GM21576 (cell line): ENCODE measurements around the gene LYRM1.

ENCODE experiments used
- ATAC-seq: cut with Tn5 transposase; IDR thresholded peaks from one replicate; pipeline ENCODE4 v1.9.1; 2021; ENCODE audit warnings: mild to moderate bottlenecking, moderate library complexity; ENCODE audit not compliant: unreplicated experiment

Gene LYRM1

GRCh38 chr16:20871941-20872815, 28.4 kb upstream of the LYRM1 start:
- no peak for ATAC-seq

- ATAC-seq, result no peak
Measured at GRCh38 chr16:20873331-20873730, 27.2 kb upstream of the LYRM1 start.

- no peak for ATAC-seq
Measured at GRCh38 chr16:20874088-20874581, 26.4 kb upstream of the LYRM1 start.

- ATAC-seq, result no peak
Measured at GRCh38 chr16:20875355-20875650, 25.3 kb upstream of the LYRM1 start.

DNA sequence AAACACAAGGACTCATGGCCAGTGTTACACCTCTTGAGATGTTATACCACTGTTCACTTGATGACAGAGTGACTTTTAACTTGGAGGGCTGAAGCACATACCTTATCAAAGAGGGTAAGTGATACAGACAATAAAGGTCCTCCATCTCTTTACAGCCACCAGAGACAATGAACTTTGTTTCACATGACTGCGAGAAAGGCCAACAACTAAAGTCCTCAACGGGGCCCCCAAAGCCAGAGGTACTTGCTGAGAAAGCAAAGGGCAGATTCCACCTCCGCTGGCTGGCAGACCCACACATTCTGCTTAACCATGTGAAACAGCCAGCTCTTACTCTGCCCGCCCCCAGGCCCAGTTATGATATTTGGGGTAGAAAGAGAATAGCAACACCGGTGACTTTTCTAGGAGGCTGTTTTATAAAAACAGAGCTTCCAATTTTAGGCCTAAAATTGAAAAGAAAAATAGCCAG, 21.9 kb upstream of the LYRM1 start:
- no peak for ATAC-seq

DNA sequence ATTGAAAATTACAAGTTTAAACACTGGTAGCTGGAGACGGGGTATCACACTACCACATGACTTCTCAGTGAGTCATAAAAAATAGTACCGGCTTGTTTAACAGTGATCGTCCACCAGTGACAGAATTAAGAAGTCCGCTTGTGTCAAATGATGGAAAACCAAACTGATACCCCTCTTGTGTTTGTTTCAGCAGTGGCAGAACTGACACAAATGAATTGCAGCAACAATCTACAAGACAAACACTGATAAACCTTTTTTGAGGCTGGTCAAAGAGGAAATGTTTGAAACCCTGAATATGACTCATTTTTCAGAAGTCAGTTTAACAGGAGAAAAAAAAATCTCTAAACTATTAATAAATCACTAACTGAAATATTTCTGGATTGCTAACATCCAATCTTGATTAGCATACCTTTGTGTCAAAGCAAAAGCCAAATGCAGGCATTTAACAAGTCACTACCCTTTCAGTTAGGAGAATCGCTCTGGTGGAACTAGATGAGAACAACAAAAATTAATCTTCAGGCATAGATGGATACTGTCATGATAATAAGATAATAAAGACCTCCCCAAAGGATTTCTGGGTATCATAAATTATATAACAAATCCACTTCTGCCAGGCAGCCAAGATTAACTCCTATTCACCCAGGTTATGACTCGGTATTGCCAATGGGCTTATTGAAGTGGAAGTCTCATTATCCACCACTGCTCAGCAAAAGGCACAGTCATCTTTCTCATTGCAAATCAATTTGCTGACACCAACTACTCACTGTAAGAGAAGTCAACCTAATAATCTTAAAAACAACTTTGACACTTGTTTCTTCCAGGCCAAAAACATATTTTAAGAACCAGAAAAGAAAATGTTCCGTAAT, 21.2 kb upstream of the LYRM1 start:
- ATAC-seq, result peak; percentile 33

- no peak for ATAC-seq
Measured at GRCh38 chr16:20880867-20881502, 19.6 kb upstream of the LYRM1 start.

- ATAC-seq, result no peak
Measured at GRCh38 chr16:20881503-20881878, 19.1 kb upstream of the LYRM1 start.

DNA sequence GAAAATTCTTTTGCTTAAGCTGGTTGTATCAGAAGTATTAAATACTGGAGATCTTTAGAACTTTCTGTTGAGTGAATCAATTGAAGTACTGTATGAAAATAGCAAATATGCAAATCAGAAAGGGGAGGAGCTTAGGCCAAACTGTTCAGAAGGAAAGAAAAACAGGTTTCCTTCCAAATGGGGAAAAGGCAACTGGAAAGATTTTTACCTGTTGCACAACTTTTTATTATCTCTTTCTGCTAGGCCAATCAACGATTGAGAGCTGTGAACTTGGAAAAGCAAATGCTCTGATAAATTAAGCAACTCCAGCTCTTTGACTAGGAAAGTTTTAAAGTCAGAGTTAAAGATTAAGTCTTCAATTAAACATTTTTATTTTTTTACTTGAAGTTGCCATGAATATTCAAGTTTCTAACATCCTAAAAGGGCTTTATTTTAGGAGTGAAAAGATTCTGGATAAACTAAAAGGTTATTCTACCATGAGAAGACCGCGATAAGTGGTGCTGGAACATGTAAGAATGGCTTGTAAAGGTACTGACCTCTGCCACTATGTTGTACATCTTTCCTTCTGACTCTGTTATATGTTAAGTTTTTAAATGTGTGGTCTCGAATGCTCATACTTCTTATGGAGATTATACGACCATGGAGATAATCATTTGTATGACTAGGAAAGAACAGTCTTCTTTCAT, 16.9 kb upstream of the LYRM1 start:
- no peak for ATAC-seq

GRCh38 chr16:20884240-20884556, 16.4 kb upstream of the LYRM1 start:
- no peak for ATAC-seq

- ATAC-seq, result no peak
Measured at GRCh38 chr16:20886320-20886719, 14.3 kb upstream of the LYRM1 start.

- no peak for ATAC-seq
Measured at GRCh38 chr16:20887207-20887606, 13.4 kb upstream of the LYRM1 start.

DNA sequence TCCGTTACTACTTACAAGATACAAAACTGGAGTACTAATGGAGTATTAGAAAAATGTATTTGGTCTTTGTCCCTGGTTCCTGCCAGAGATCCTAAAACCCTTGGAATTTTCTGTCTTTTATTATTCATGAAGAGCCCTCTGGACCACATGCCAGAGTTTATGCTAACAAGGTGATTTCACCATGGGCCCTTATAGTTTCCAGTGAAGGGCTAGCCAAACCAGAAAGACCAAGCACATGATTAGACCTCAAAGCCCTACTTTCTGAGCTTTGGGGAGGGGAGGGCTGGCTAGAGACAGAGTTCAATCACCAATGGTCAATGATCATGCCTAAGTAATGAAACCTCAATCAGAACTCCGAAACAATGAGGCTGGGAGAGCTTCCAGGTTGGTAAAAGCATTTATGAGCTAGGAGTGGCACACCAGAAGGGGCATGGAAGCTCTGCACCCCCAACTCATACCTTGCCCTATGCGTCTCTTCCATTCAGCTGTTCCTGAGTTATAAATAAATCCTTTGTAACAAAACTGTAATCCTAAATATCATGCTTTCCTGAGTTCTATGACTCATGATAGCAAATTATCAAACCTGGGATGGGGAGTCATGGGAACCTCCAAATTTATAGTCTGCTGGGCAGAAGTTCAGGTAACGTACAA, 10.8 kb upstream of the LYRM1 start:
- ATAC-seq, result no peak

DNA sequence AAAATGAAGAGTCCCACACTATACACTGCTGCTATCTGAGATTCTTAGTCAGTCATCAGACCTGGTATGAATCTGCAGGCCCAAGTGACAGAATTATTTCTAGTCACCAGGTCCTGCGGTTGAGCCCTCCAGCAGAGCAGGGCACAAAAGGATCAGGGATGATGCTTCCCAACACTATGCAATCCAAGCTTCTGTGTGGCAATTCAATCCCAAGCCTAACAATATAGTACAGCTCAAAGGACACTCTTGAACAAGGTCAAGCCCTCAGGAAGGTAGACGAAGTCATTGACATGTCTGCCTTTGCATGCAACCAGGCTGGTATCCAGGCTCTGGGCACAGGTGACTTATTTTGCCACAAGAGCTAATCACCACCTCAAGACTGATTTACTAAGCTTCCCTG, 6.2 kb upstream of the LYRM1 start:
- no peak for ATAC-seq

DNA sequence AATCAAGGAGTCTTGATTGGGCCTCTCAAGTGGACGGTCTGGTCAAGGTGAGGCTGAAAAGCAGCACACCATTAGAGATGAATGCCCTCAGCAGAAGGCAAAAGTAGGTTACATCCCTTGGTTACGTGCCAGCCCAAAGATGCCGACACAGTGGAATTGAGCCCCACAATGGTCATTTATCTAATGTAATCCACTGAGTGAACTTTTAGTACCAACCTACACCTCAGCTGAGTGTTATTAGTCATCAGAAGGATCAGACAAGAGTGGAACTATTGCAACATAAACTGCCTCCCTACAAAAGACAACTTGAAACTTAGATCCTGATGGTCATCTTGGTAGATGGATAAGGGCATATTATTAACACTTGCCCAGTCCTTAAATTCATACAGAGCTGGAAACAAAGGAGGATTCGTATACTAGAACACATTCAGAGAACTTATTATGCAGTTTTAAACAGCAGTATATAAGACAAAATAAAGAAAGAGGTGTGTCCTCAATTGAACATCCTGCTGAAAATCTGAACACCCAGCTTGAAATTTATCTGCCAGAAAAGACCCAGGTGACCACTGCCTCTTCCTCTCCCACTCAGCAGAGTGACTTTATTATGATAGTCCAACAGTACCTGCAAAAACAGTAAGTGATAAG, 3.2 kb upstream of the LYRM1 start:
- no peak for ATAC-seq

DNA sequence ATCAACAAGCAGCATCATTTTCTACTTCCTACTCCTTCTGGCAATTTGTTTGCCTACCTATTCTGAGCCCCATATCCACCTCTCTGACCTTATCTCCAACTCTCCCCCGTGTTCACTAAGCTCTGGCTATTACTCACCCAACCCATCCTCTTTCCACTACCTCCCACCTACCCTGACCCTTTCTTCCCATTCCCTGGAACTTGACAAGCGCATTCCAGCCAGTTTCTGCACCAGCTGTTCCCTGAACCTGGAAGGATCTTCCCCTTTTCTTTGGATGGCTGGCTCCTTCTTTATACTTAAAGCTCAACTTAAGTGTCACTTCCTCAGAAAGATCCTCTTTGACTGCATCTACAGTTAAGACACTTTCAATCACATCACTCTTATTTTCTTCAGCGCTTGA, 2.6 kb upstream of the LYRM1 start:
- ATAC-seq, result no peak

- ATAC-seq, result no peak
Measured at GRCh38 chr16:20899071-20899470, 1.5 kb upstream of the LYRM1 start.

DNA sequence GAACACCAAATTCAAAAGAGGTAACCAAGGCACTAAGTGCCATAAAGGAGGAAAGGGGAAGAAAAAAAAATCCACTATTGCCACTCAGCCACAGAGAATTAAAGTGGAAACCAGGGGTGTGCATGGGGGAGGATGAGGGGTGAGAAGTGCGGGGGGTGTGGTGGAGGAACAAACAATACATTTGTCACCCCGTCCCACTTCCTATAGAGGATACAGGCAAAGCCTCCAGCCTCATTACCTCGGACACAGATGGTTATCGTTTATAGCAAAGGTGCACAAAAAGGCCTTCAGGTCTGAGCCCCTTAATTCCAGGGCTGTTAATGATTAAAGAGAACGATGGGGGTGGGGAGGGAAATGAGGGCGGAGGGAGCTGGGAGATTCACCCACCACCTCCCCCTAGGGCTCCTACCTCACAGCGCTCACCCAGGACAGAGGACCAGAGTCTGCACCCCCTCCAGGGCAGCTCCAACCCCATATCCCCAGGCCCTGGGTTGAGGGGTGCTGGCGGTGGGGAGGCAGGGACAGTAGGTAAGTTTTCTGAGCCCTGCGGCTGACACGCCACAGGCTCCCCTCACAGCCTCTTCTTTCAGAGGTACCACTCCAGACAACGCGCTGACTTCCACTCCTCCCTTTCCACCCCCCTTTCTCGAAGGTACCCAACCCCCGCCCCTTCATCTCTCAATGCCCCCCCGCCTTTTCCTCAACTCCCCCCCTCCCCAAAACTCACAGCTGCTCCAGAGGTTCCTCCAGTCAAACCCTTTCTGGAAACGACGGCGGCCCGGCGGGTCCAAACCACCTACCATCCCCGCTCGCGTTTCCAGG, 883 bp upstream of the LYRM1 start:
- no peak for ATAC-seq

- ATAC-seq, result no peak
Measured at GRCh38 chr16:20901068-20901435, 481 bp downstream of the LYRM1 start.
